ENCODE data around the gene RIMBP3B.
"Not testable (repeated sequence)": the region's sequence is repeated elsewhere in the genome, so short reads cannot be mapped to it uniquely, and the experiment has no call there.

RIMBP3B gene, protein sequence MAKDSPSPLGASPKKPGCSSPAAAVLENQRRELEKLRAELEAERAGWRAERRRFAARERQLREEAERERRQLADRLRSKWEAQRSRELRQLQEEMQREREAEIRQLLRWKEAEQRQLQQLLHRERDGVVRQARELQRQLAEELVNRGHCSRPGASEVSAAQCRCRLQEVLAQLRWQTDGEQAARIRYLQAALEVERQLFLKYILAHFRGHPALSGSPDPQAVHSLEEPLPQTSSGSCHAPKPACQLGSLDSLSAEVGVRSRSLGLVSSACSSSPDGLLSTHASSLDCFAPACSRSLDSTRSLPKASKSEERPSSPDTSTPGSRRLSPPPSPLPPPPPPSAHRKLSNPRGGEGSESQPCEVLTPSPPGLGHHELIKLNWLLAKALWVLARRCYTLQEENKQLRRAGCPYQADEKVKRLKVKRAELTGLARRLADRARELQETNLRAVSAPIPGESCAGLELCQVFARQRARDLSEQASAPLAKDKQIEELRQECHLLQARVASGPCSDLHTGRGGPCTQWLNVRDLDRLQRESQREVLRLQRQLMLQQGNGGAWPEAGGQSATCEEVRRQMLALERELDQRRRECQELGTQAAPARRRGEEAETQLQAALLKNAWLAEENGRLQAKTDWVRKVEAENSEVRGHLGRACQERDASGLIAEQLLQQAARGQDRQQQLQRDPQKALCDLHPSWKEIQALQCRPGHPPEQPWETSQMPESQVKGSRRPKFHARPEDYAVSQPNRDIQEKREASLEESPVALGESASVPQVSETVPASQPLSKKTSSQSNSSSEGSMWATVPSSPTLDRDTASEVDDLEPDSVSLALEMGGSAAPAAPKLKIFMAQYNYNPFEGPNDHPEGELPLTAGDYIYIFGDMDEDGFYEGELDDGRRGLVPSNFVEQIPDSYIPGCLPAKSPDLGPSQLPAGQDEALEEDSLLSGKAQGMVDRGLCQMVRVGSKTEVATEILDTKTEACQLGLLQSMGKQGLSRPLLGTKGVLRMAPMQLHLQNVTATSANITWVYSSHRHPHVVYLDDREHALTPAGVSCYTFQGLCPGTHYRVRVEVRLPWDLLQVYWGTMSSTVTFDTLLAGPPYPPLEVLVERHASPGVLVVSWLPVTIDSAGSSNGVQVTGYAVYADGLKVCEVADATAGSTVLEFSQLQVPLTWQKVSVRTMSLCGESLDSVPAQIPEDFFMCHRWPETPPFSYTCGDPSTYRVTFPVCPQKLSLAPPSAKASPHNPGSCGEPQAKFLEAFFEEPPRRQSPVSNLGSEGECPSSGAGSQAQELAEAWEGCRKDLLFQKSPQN (N-terminal part only)

DNA sequence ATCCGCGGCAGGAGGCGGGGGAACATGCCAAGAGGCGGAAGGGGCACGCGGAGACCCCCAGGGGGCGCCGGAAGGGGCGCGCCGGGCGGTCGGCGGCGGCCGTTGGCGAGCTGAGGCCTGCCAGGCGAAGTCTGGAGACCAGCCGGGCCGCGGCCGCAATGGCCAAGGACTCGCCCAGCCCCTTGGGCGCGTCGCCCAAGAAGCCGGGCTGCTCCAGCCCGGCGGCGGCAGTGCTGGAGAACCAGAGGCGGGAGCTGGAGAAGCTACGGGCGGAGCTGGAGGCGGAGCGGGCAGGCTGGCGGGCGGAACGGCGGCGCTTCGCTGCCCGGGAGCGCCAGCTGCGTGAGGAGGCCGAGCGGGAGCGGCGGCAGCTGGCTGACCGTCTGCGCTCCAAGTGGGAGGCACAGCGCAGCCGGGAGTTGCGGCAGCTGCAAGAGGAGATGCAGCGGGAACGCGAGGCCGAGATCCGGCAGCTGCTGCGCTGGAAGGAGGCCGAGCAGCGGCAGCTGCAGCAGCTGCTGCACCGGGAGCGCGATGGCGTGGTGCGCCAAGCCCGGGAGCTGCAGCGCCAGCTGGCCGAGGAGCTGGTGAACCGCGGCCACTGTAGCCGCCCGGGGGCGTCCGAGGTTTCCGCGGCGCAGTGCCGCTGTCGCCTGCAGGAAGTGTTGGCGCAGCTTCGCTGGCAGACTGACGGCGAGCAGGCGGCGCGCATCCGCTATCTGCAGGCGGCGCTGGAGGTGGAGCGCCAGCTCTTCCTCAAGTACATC, at the start of gene RIMBP3B:
Gene RIMBP3B, plus strand, starts transcription at position 51 of the 767 bp plus-strand sequence. Its CDS starts 108 bp downstream, at position 159.
- DNase-seq, result not testable (repeated sequence)

DNA sequence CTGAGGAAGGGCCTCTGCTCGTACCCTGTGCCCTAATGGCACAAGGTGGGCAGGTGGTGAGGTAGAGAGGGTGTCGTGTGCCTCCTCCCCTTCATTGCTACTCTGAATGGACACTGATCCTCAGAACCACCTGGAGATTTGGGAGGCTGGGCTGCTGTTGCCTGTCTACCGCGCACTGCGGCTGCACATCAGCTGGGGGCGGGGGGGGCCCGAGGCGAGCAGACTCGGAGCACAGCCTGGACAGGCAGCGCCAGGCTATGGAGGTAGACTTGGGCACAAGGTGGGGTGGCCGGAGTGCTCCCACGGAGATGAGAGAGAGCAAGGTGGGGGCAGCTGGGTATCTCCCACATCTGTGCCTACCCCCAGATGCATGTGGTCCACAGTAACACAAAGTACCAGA, 26.0 kb upstream of the RIMBP3B start:
- DNase-seq, result not testable (repeated sequence)

DNA sequence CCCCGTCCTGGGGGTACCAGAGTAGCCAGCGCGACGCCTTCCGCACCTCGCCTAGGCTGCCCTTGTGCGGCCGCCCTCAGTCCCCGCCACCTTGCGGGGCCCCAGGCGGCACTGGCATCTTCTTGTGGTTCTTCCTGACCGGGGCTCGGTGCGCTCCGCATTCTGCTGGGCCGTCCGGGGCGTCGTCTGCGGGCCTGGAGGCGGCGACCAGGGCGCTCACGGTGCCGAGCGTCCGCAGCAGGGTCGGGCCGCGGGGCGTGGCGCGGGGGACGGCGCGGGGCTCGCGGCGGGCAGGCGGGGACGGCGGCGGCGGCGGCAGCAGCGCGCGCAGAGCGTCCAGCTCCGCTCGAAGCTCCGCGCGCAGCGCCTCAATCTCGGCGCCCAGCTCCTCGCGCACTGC, 23.0 kb upstream of the RIMBP3B start:
- not testable (repeated sequence) for DNase-seq

DNA sequence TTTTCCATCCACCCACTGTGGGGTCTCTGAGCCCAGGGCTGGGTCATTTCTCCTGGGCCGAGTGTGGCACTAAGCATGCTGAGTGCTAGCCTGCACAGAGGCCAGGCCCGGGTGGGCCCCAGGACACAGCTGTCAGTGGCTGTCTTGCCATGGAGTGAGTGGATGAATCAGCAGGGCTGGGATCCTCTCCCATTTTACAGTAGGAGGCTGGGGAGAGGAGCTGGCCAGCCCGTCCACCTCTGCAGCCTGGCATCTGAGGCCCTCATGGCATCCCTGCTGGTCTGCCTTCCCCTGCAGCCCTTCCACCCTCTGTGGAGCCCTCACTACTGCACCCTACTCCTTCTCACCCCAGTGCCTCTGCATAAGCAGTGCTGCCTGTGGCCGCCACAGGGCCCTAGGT, 21.1 kb upstream of the RIMBP3B start:
- DNase-seq, result not testable (repeated sequence)

DNA sequence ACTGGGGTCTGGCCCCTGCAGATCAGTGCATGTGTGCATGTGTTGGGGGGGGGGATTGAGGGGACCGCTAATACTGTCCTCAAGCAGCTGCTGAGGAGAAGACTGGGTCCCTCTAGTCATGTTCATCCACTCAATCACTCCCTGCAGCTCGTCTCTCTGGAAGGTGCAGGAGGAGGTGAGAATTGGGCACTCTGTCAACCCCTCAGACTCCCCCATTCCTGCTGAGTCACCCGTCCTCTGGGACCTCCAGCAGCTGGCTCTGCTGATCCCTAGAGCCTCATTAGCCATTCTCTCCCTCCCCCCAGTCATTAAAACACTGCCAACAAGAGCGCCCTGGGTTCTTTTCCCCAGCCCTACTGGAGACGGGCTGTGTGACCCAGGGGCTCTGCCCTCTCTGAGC, 20.5 kb upstream of the RIMBP3B start:
- not testable (repeated sequence) for DNase-seq

DNA sequence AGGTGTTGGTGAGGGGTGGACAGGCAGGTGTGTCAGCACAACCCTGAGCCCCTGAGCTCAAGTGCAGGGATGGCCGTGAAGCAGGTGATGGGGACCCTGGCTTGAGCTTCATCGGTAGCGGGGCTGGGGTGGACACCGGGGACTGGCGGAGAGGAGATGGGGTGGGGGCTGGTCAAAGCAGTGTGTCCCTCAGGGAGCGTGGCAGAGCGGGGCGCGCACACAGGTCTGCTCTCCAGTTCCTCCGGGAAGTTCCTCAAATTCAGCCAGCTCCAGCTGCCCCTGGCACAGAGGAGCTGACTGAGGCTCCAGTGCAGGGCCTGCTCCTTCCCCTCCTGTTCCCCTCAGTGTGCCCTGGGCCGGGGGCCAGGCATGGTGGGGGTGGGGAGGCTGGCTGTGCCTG, 19.7 kb upstream of the RIMBP3B start:
- not testable (repeated sequence) for DNase-seq

DNA sequence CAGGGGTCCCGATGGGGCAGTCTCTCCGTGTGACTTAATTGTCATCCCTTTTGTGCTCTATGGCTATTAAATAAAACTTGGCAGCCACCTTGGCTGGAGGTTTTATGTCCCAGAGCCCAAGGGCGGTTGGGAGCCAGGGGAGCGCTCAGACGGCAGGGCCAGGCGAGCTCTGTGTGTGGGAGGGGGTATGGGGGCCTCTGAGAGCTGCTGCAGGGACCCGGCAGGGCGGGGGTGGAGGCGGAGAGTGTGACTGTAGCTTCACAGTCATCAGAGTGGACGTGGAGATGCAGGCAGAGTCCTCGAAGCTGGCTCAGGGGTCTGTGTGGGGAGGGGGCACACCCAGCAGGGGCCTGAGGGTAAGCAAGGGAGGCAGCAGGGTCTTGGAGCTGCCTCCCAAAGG, 19.2 kb upstream of the RIMBP3B start:
- not testable (repeated sequence) for DNase-seq

DNA sequence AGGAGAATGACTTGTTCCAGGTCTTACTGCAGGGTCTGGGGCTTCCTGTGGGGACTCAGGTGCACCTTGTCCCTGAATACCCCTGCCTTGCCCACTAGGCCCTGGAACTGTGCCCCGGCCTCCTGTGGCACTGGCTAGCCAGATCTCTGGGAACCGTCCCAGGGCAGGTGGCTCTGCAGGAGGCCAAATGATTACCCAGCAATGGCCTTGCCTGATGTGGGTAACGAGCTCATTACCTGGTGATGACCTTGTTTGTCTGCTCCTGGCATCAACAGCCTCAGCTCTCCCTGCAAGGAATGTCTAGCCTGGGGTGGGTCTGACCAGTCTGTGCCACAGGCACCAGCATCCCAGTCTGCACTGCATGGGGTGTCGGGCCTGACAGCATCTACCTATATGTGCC, 18.2 kb upstream of the RIMBP3B start:
- DNase-seq, result not testable (repeated sequence)

DNA sequence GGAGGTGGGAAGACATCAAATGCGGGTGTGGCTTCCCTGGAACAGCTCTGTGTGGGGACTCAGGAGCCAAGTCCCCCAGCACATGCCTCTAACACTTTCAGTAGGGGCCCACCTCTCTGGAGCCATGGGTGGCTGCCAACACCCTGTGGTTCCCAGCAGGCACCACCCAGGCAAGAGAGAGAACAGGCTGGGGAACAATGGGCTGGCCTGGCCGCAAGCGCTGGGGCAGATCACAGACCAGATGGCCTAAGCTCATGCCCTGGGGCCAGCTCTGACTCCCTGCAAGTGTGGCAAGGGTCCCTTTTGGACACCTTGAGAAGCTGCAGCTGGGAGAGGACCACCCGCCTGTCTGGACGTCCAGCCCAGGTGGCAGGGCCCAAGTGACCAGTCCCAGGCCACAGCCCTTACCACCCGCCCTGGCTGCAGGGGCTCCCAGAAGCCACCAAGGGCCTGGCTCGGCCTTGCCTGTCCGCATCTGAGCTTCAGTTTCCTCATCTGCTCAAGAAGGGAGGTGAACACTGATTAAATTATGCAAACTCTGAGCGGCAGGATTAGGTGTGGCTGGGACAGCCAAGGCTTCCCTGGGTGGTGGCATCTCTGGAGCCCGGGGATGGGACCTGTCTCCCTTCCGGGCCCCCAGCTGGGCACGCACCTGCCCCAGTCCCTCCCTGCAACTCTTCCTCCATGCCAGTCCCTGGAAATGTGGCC, 14.8 kb upstream of the RIMBP3B start:
- DNase-seq, result not testable (repeated sequence)

DNA sequence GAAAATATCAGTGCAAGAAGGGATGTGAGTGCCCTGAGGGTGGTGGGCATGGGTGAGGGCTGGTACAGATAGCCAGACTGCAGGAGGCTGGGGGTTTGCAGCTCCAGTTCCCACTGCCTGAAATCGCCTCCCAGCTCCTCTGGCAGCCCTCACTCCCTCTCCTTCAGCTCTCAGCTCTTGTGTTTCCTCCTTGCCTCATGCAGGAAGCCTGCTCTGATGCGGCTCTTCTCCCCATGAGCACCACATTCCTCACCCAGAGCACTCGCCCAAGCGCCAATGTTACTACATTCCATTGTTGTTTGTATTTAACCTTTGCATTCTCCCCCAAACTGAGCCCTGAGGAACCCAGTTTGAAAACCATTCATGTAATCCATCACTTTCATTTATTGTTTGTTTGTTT, 7.7 kb upstream of the RIMBP3B start:
- DNase-seq, result not testable (repeated sequence)

DNA sequence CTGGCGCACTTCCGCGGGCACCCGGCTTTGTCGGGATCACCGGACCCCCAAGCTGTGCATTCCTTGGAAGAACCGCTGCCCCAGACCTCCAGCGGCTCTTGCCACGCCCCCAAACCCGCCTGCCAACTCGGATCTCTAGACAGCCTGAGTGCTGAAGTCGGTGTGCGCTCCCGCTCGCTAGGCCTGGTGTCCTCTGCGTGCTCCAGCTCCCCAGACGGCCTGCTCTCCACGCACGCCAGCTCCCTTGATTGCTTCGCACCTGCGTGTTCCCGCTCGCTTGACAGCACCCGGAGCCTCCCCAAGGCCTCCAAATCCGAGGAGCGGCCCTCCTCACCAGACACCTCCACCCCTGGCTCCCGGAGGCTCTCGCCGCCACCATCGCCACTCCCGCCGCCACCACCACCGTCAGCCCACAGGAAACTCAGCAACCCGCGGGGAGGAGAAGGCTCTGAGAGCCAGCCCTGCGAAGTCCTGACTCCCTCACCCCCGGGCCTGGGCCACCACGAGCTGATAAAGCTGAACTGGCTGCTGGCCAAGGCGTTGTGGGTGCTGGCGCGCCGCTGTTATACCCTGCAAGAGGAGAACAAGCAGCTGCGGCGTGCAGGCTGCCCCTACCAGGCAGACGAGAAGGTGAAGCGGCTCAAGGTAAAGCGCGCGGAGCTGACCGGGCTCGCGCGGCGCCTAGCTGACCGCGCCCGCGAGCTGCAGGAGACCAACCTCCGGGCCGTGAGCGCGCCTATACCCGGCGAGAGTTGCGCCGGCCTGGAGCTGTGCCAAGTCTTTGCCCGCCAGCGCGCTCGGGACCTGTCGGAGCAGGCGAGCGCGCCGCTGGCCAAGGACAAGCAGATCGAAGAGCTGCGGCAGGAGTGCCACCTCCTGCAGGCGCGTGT, 1.2 kb downstream of the RIMBP3B start:
- not testable (repeated sequence) for DNase-seq

DNA sequence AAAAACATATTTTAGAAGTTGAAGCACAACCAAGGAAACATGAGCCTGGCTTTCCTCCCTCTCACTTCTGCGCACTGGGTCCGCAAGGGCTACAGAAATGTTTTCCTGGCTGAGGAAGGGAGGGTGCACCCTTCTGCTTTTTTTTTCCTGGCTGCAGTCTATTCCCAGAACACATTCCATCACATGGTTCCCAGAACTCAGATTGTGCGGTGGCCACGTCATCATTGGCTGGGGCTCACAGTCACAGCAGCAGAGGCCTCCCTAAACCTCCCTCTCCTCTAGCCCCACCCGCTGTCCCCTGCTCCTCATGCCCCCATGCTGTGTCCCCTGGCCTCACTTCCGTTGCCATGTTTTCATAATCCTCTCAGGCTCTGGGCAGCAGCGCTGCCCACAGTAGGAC, 5.9 kb downstream of the RIMBP3B start:
- not testable (repeated sequence) for DNase-seq

DNA sequence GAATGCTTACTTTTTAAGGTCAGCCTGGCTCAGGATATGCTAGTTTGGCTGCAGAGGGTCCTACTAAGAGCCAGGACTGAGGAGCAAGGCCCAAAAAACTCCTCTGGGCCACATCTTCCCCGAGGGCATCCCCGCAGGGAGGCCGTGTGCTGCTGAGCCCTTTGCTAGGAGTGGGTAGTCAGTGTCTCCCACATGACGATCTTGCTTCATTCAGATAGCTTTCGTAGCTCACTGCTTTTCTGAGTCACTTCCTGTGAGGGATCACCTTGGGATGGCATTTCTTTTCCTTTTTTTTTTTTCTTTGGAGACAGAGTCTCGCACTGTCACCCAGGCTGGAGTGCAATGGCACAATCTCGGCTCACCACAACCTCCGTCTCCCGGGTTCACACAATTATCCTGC, 6.5 kb downstream of the RIMBP3B start:
- DNase-seq, result not testable (repeated sequence)

DNA sequence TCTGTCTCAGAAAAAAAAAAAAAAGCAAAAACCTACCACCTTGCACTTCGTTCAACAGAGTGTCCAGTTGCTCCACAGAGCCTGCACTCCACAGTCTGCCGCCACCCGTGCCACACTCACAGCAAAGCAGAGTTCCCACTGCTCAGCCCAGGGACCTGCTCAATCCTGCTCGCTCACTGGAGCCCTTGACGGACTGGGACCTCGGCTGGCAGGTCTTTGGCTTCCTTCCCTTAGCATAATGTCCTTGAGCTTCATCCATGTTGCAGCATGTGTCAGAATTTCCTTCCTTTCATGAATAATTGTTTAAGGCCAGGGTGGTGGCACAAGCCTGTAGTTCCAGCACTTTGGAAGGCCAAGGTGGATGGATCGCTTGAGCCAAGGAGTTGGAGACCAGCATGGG, 11.1 kb downstream of the RIMBP3B start:
- DNase-seq, result not testable (repeated sequence)

DNA sequence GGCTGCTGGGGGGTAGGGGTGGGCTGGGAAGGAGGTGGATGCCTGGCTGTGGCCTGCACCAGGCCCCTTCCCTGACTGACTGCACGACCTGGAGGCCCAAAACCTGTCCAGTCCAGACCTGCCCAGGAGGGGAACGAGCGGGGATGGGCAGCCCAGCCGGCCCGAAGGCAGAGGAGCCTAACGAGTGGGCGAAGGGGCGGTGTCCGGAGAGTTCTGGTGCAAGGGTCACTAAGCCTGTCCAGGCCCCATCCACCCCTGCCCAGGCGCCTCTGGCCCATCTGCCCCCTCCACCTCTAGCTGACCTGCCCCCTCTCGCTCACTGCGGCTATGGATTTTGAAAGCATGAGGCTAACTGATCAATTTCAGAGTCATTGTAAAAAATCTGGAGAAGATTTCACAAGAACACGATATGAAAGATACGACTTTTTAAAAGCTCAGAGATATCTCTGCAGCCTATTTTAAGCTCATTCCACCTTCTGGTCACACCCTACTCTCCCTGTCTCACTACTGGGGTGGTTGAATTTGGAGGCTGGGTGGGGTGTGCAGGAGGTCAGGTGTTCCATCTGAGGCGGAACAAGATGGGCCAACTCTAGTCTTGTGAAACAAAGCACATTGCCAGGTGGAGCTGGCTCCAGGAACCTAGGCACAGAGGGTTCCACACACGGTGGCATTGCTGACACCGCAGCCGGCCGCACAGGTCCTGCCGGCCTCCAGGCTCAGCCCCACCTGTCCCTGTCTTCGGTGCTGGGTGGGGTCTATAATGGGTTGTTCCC, 17.8 kb downstream of the RIMBP3B start:
- DNase-seq, result not testable (repeated sequence)

DNA sequence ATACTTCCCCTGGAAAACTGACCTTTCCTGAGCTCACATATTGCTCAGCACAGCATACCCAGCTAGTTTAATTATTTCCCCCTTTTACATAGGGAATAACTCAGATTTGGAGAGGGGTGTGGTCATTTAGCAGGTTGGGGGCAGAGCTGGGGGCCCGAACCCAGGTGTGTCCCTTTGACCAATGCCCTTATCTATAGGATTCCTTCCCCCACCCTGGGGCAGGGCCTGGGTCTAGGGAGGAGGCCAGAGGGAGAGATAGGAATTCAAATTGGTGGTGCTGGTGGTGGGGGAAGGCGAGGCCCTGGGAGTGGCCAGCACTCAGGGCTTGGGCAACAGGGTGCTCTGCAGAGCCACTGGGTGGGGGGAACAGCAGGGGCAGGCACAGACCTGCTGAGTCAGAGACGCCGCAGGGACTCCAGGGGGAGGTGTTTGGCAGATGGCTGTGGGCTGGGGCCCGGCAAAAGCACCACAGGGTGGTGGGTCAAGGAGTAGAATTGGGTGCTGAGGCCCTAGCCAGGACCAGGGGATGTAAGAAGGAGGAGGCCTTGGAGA, 19.3 kb downstream of the RIMBP3B start:
- not testable (repeated sequence) for DNase-seq

DNA sequence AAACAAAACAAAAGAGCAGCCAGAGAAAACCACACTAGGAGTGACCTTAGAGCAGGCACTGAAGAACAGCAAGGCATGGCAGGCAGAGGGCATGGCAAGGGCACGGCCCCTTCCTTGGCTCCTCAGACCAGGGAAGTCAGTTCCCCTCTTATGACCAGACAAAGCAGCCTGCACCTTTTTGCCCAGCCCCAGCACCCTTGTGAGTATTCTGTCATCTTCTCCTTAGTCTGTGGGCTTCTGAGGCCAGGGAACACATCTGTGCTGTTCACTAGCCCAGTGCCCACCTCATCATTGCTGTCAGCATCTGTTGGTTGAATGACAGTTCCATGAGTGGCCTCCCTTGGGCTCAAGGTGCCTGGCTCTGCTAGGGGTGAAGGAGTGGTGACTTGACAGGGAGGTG, 23.6 kb downstream of the RIMBP3B start:
- not testable (repeated sequence) for DNase-seq

DNA sequence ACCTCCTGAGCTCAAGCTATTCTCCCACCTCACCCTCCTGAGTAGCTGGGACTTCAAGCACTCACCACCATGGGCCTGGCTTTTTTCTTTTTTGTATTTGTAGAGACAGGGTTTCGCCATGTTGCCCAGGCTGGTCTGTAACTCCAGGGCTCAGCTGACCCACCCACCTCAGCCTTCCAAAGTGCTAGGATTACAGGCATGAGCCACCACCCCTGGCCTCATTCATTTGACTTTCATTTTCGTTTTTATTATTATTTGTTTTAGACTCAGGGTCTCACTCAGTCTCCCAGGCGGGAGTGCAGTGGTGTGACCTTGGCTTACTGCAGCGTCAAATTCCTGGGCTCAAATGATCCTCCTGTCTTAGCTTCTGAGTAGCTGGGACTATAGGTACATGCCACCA, 24.2 kb downstream of the RIMBP3B start:
- DNase-seq, result not testable (repeated sequence)

DNA sequence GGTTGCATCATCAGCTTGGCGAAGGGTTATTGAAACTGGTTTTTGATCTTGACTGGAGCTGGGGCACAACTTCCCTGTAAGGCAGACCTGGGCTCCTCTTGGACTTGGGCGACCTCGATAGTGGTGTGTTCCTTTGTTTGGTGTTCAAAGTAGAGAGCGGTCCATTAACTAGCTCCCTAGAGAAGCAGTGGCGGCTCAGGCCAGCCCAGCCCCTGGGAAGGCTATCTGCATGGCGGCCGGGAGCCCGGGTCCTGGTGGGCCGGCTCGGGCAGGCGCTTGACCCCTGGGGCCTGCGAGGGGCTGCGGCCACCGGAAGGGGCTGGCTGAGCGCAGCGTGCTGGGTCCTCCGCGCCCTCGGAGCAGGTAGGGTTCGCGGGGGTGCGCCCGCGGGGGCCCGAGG, 32.8 kb downstream of the RIMBP3B start:
- DNase-seq, result not testable (repeated sequence)
